ENCODE data around the gene BCOR. TPM values are rescaled to one million over a fixed set of nuclear protein-coding genes. Genes with fewer than 3 reads are reported as not detected.

BCOR gene
- total RNA-seq, 4 donors from 2014 or later, result 30.9 to 67.4 (median 42.4) TPM

- DNase-seq, result no peak
- H3K4me1 ChIP-seq, result peaks cover 11 to 33% of the 10 kb centered on the region in 2 donors
- WGBS, 2 donors, result 71 to 72% methylated on average over 12 to 13 of the region's 70 CpGs
- intact Hi-C loops (cut with DNase I), result no loop called here
- H3K27me3 ChIP-seq, result peaks cover 6% of the 10 kb centered on the region
- H3K36me3 ChIP-seq, result no peaks in the 10 kb centered on the region
- no peak overlapping the region for H3K27ac ChIP-seq
- no peaks in the 10 kb centered on the region for H3K9me3 ChIP-seq
- no peak for TF ChIP-seq CTCF (IDR thresholded peaks at IDR 0.05)
- TF ChIP-seq POLR2A (IDR thresholded peaks at IDR 0.05), result no peak
- H3K4me3 ChIP-seq (replicated peaks in 1 of 3), result no peak overlapping the region
These were observed 5.9 kb downstream of the BCOR start for GRCh38 chrX:40091691-40092421.

DNA sequence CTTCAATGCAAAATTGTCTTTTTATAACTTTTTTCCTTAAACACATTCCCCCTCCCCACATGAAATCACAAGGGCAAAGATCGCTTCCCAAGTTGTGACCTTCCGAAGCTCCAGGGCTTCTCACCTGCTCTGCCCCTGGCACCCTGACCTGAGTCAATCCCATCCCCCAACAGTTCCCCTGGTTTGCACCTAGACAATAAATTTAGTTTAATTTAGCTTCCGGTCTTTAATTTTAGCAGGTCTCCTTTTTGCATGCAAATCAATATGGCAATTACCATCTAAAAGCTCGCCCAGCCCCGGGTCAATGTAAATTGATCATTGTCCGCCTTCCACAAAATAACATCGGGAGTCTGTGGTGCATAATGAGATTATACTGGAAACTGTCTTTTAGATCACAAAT lies 6.8 kb downstream of the BCOR start:
- Histone ChIP-seq H3K4me1 (peaks cover 11 to 35% of the 10 kb centered on the region in 2 donors), H3K9me3 (no peaks in the 10 kb centered on the region), H3K27ac (no peak overlapping the region), H3K27me3 (peaks cover 6% of the 10 kb centered on the region), H3K4me3 (replicated peaks in 1 of 3) (peak overlapping the region in 1 of 3 donors; percentile 33), H3K36me3 (no peaks in the 10 kb centered on the region)
- TF ChIP-seq CTCF (IDR thresholded peaks at IDR 0.05), result no peak
- no peak for TF ChIP-seq POLR2A (IDR thresholded peaks at IDR 0.05)
- no peak for DNase-seq
- WGBS, 2 donors, result 87 to 92% methylated on average over 7 of the region's 7 CpGs
- intact Hi-C loops (cut with DNase I), result no loop called here

- H3K36me3 ChIP-seq, result no peaks in the 10 kb centered on the region
- DNase-seq, result peak; percentile 58 to 77
- H3K27ac ChIP-seq, result peak overlapping the region in 2 of 3 donors; percentile 26 to 68
- peaks cover 11 to 42% of the 10 kb centered on the region in 2 donors for H3K4me1 ChIP-seq
- H3K4me3 ChIP-seq (replicated peaks in 1 of 3), result peak overlapping the region in 1 of 3 donors; percentile 33
- peaks cover 6% of the 10 kb centered on the region for H3K27me3 ChIP-seq
- TF ChIP-seq CTCF (IDR thresholded peaks at IDR 0.05) (no peak), POLR2A (IDR thresholded peaks at IDR 0.05) (no peak)
- intact Hi-C loops (cut with DNase I), result no loop called here
- H3K9me3 ChIP-seq, result no peaks in the 10 kb centered on the region
- WGBS, 2 donors, result 4 to 5% methylated on average over 7 to 12 of the region's 63 CpGs
These were observed 7.5 kb downstream of the BCOR start for GRCh38 chrX:40090050-40090804.

DNA sequence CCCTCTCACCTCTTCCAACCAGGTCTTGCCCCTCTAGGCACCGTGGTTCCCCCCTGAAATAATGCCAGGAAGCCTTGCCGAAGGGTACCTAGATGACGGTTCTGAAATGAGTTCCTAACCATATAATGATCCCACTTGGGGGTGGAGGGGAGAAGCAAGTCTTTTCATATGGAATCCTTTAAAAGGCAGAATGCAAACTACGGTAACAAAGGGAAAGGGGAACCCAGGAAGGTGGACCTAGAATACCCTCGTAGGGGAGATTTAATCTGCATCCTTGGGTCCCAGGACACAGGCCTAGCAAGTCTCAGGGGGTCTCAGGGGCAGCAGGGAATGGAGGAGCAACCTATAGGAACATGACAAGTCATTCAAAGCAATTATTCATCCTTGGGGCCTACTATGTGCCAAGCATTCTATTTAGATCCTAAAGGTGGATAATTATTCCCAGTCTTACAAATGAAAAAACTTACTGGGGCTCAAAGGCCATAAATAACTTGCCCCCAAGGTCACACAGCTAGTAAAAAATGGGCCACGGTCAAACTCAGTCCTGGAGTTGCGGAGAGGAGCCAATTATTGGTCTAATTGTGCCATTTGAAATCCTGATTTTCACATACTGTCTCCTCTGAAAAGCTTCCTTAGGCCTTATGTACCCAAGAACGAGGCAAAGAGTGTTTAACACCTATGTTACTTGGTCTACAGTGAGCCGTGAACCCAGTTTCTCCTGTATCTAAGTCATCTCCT lies 8.8 kb downstream of the BCOR start:
- Histone ChIP-seq H3K27me3 (no peaks in the 10 kb centered on the region), H3K36me3 (no peaks in the 10 kb centered on the region), H3K9me3 (no peaks in the 10 kb centered on the region), H3K4me1 (peaks cover 20 to 53% of the 10 kb centered on the region in 2 donors), H3K4me3 (replicated peaks in 1 of 3) (no peak overlapping the region), H3K27ac (no peak overlapping the region)
- TF ChIP-seq POLR2A (IDR thresholded peaks at IDR 0.05), result no peak
- no peak for TF ChIP-seq CTCF (IDR thresholded peaks at IDR 0.05)
- 81 to 82% methylated on average over 9 of the region's 9 CpGs for WGBS, 2 donors
- no peak for DNase-seq
- intact Hi-C loops (cut with DNase I), result no loop called here
